DND-41 (cell line): ENCODE results near the gene CTNNA3.

ENCODE experiments used
- ATAC-seq: fragments of 200-7000 bp; cut with Tn5 transposase; 3 replicates; pipeline ENCODE4 v1.9.1; 2021; ENCODE audit warnings: low read depth; ENCODE audit not compliant: insufficient read depth
- DNase-seq: peaks from one replicate; pipeline ENCODE4 v3.0.0-alpha.2; 2020
- H2AFZ ChIP-seq: 2 replicates; pipeline ENCODE4 v1.6.0; 2012; ENCODE audit warnings: low read depth, low read length
- H3K27ac ChIP-seq: 2 replicates; pipeline ENCODE4 v1.5.1; 2012; ENCODE audit warnings: low read length, inconsistent platforms
- H3K27me3 ChIP-seq: fragments of 200-600 bp; sonication (generic); 2 replicates; pipeline ENCODE4 v1.6.0; 2012; ENCODE audit warnings: low read length, mild to moderate bottlenecking, inconsistent platforms; ENCODE audit not compliant: insufficient read depth, poor library complexity
- H3K36me3 ChIP-seq: 2 replicates; pipeline ENCODE4 v1.5.1; 2012; ENCODE audit warnings: low read length, inconsistent platforms; ENCODE audit not compliant: insufficient read depth
- H3K4me1 ChIP-seq: 2 replicates; pipeline ENCODE4 v1.5.1; 2012; ENCODE audit warnings: mild to moderate bottlenecking, low read length; ENCODE audit not compliant: insufficient read depth
- H3K4me2 ChIP-seq: 2 replicates; pipeline ENCODE4 v1.6.0; 2012; ENCODE audit warnings: mild to moderate bottlenecking, moderate library complexity, low read length, inconsistent platforms; ENCODE audit not compliant: insufficient read depth
- H3K4me3 ChIP-seq, 2 experiments: fragments of 200-600 bp in 1 of 2; shearing (Covaris generic) in 1 of 2; 2 replicates each; pipeline ENCODE4 v1.5.1; 2012 to 2016; ENCODE audit warnings: inconsistent platforms in 2 of 2, low read length in 2 of 2, mild to moderate bottlenecking in 2 of 2, low read depth in 1 of 2, moderate library complexity in 1 of 2
- H3K79me2 ChIP-seq: 2 replicates; pipeline ENCODE4 v1.6.0; 2012; ENCODE audit warnings: low read length, inconsistent platforms; ENCODE audit not compliant: insufficient read depth
- H3K9ac ChIP-seq: 2 replicates; pipeline ENCODE4 v1.6.0; 2012; ENCODE audit warnings: low read depth, mild to moderate bottlenecking, inconsistent platforms, low read length, moderate library complexity
- H3K9me3 ChIP-seq: 2 replicates; pipeline ENCODE4 v1.5.1; 2012; ENCODE audit warnings: low read length, moderate library complexity, mild to moderate bottlenecking, inconsistent platforms; ENCODE audit not compliant: insufficient read depth, severe bottlenecking
- H4K20me1 ChIP-seq: 2 replicates; pipeline ENCODE4 v1.6.0; 2012; ENCODE audit warnings: low read length; ENCODE audit not compliant: insufficient read depth
- CTCF ChIP-seq: IDR thresholded peaks from 2 replicates; pipeline ENCODE4 v1.5.1; 2012; ENCODE audit warnings: borderline replicate concordance, low read length, moderate library complexity, mild to moderate bottlenecking; ENCODE audit not compliant: poor library complexity, severe bottlenecking; ENCODE audit errors: extremely low read depth
- EZH2 ChIP-seq: IDR thresholded peaks from 3 replicates; pipeline ENCODE4 v1.6.1; 2012; ENCODE audit warnings: borderline replicate concordance, low read depth, mild to moderate bottlenecking, moderate library complexity, low read length, inconsistent platforms; ENCODE audit not compliant: severe bottlenecking

CTNNA3 gene

GRCh38 chr10:66844176-66844942, 851.6 kb downstream of the CTNNA3 start:
- Histone ChIP-seq H3K9ac (no peak overlapping the region), H2AFZ (no peak overlapping the region), H3K4me1 (no peaks in the 10 kb centered on the region), H3K9me3 (no peaks in the 10 kb centered on the region), H4K20me1 (no peaks in the 10 kb centered on the region), H3K4me3 (no peak overlapping the region), H3K79me2 (no peaks in the 10 kb centered on the region), H3K27me3 (no peaks in the 10 kb centered on the region), H3K36me3 (no peaks in the 10 kb centered on the region), H3K27ac (no peak overlapping the region), H3K4me2 (no peak overlapping the region)
- DNase-seq (no peak), ATAC-seq (no peak)
- no peak for TF ChIP-seq EZH2
- TF ChIP-seq CTCF: no peak

GRCh38 chr10:66843396-66843795, 852.6 kb downstream of the CTNNA3 start:
- Histone ChIP-seq H2AFZ (no peak overlapping the region), H3K4me2 (no peak overlapping the region), H3K27ac (no peak overlapping the region), H3K4me1 (no peaks in the 10 kb centered on the region), H4K20me1 (no peaks in the 10 kb centered on the region), H3K4me3 (no peak overlapping the region), H3K27me3 (no peaks in the 10 kb centered on the region), H3K9ac (no peak overlapping the region), H3K9me3 (no peaks in the 10 kb centered on the region), H3K36me3 (no peaks in the 10 kb centered on the region), H3K79me2 (no peaks in the 10 kb centered on the region)
- ATAC-seq: no peak
- no peak for DNase-seq
- TF ChIP-seq EZH2: no peak
- no peak for TF ChIP-seq CTCF

- no peak for TF ChIP-seq CTCF
- no peak for TF ChIP-seq EZH2
- Histone ChIP-seq H3K79me2 (no peaks in the 10 kb centered on the region), H3K4me3 (no peak overlapping the region), H3K27ac (no peak overlapping the region), H4K20me1 (no peaks in the 10 kb centered on the region), H3K36me3 (no peaks in the 10 kb centered on the region), H3K4me1 (no peaks in the 10 kb centered on the region), H3K9me3 (no peaks in the 10 kb centered on the region), H3K9ac (no peak overlapping the region), H2AFZ (no peak overlapping the region), H3K4me2 (no peak overlapping the region), H3K27me3 (no peaks in the 10 kb centered on the region)
- no peak for DNase-seq
- no peak for ATAC-seq
Observed at GRCh38 chr10:66842867-66843266, 853.1 kb downstream of the CTNNA3 start.
